Gastroesophageal sphincter (tissue), 3 donors: ENCODE measurements around the gene BBC3.

Experiments
- EP300 ChIP-seq: sonication (generic); formaldehyde crosslinking; IDR thresholded peaks from one replicate; pipeline ENCODE4 v1.6.1; 2017; ENCODE audit warnings: antibody characterized with exemption, mild to moderate bottlenecking
- POLR2A ChIP-seq, 2 donors: fragments of 450-650 bp; IDR thresholded peaks; one replicate each; pipeline ENCODE4 v1.6.1; 2017; ENCODE audit warnings: antibody characterized with exemption in 2 of 2, mild to moderate bottlenecking in 2 of 2, moderate library complexity in 1 of 2
- POLR2AphosphoS5 ChIP-seq: sonication (generic); formaldehyde crosslinking; IDR thresholded peaks from one replicate; pipeline ENCODE4 v1.6.1; 2017; ENCODE audit warnings: antibody characterized with exemption
- TF ChIP-seq, protein P1 (sequence below), 4 experiments: fragments of 200-600 bp in 2 of 4; fragments of 450-650 bp in 2 of 4; sonication (generic) in 1 of 4; IDR thresholded peaks; one replicate each; pipeline ENCODE4 v1.5.1; 2017 to 2019; ENCODE audit warnings: antibody characterized with exemption in 4 of 4, mild to moderate bottlenecking in 2 of 4, moderate library complexity in 2 of 4

DNA sequence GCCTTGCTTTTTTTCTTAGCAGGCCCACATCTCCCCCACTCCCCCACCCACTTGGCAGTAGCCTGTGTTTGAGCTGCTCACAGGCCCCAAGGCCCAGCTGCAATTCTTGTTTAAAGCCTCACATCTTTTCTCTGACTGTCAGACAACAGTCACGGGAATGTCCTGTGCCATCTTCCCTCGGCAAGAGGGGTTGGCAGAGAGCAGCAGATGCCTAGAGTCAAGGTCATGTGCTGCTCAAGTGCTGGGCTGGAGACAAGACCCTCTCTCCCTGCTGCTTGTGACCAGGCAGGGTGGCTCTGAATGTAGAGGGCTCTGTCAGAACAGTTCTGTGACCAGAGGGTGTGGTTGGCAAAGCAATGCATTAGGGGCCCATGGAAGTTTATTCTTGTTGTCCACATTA lies 47.4 kb downstream of the BBC3 start:
- TF ChIP-seq, protein P1, sequence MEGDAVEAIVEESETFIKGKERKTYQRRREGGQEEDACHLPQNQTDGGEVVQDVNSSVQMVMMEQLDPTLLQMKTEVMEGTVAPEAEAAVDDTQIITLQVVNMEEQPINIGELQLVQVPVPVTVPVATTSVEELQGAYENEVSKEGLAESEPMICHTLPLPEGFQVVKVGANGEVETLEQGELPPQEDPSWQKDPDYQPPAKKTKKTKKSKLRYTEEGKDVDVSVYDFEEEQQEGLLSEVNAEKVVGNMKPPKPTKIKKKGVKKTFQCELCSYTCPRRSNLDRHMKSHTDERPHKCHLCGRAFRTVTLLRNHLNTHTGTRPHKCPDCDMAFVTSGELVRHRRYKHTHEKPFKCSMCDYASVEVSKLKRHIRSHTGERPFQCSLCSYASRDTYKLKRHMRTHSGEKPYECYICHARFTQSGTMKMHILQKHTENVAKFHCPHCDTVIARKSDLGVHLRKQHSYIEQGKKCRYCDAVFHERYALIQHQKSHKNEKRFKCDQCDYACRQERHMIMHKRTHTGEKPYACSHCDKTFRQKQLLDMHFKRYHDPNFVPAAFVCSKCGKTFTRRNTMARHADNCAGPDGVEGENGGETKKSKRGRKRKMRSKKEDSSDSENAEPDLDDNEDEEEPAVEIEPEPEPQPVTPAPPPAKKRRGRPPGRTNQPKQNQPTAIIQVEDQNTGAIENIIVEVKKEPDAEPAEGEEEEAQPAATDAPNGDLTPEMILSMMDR (IDR thresholded peaks at IDR 0.05) = no peak
- TF ChIP-seq POLR2A (IDR thresholded peaks at IDR 0.05) (no peak), EP300 (no peak), POLR2AphosphoS5 (no peak)
